HepG2 (cell line): Measurements from ENCODE around the gene ZDHHC13. TPM values are rescaled to one million over a fixed set of nuclear protein-coding genes. Genes with fewer than 3 reads are reported as not detected.
A peak's percentile ranks its signal among the peaks of the same experiment; 100 is the strongest.

Source experiments
- AGO2 ChIP-seq: fragments of 200-400 bp; formaldehyde crosslinking; optimal IDR thresholded peaks from 2 replicates; pipeline ENCODE3; 2017; ENCODE audit warnings: mild to moderate bottlenecking, low read depth, low read length, moderate library complexity
- AHR ChIP-seq: IDR thresholded peaks from 2 replicates; pipeline ENCODE4 v1.6.1; 2018; ENCODE audit warnings: missing genetic modification reagents, missing compliant biosample characterization
- ELF1 ChIP-seq: sonication (generic); formaldehyde crosslinking; IDR thresholded peaks from 2 replicates; pipeline ENCODE4 v1.4.0; 2020; ENCODE audit warnings: missing genetic modification reagents
- FLYWCH1 ChIP-seq: sonication (generic); formaldehyde crosslinking; IDR thresholded peaks from 2 replicates; pipeline ENCODE4 v1.8.1; 2023; ENCODE audit warnings: mild to moderate bottlenecking, missing genetic modification reagents
- FOXJ3 ChIP-seq: sonication (generic); formaldehyde crosslinking; IDR thresholded peaks from 2 replicates; pipeline ENCODE4 v1.4.0; 2020; ENCODE audit warnings: missing genetic modification reagents, mild to moderate bottlenecking, borderline replicate concordance
- KAT8 ChIP-seq: IDR thresholded peaks from 2 replicates; pipeline ENCODE4 v1.6.1; 2016; ENCODE audit warnings: missing genetic modification reagents, missing compliant biosample characterization
- NAIF1 ChIP-seq: sonication (generic); formaldehyde crosslinking; IDR thresholded peaks from 2 replicates; pipeline ENCODE4 v1.5.0; 2020; ENCODE audit warnings: mild to moderate bottlenecking, missing genetic modification reagents, borderline replicate concordance
- NFE2 ChIP-seq: sonication (generic); formaldehyde crosslinking; IDR thresholded peaks from 2 replicates; pipeline ENCODE4 v1.4.0; 2020; ENCODE audit warnings: missing genetic modification reagents
- NR2F2 ChIP-seq: IDR thresholded peaks from 2 replicates; pipeline ENCODE4 v1.6.1; 2012; ENCODE audit warnings: low read depth, inconsistent platforms, borderline replicate concordance
- PHF5A ChIP-seq: IDR thresholded peaks from one replicate; pipeline ENCODE4 v1.6.1; 2018; ENCODE audit warnings: low read depth, missing genetic modification reagents; ENCODE audit not compliant: unreplicated experiment
- STAT5B ChIP-seq: sonication (generic); formaldehyde crosslinking; IDR thresholded peaks from 2 replicates; pipeline ENCODE4 v1.4.0; 2020; ENCODE audit warnings: missing genetic modification reagents
- TCF7L2 ChIP-seq: IDR thresholded peaks from 2 replicates; pipeline ENCODE4 v1.6.1; 2011; ENCODE audit warnings: mild to moderate bottlenecking, low read depth, low read length, moderate library complexity
- ZMYM4 ChIP-seq: sonication (generic); formaldehyde crosslinking; IDR thresholded peaks from 2 replicates; pipeline ENCODE4 v1.8.1; 2023; ENCODE audit warnings: mild to moderate bottlenecking, missing genetic modification reagents
- ZNF256 ChIP-seq: sonication (generic); formaldehyde crosslinking; conservative IDR thresholded peaks from 2 replicates; pipeline ENCODE4 v1.4.0; 2020; ENCODE audit warnings: missing genetic modification reagents
- ZNF326 ChIP-seq: sonication (generic); formaldehyde crosslinking; IDR thresholded peaks from 2 replicates; pipeline ENCODE4 v1.4.0; 2020; ENCODE audit warnings: missing genetic modification reagents, borderline replicate concordance
- ZNF567 ChIP-seq: sonication (generic); formaldehyde crosslinking; IDR thresholded peaks from 2 replicates; pipeline ENCODE4 v1.8.1; 2023; ENCODE audit warnings: mild to moderate bottlenecking, missing genetic modification reagents, borderline replicate concordance
- ZNF891 ChIP-seq: sonication (generic); formaldehyde crosslinking; IDR thresholded peaks from 2 replicates; pipeline ENCODE4 v1.5.0; 2020; ENCODE audit warnings: mild to moderate bottlenecking, missing genetic modification reagents
- polyA plus RNA-seq, 8 experiments: library from polyadenylated mRNA; depleted of rRNA in 3 of 8; stranded (reverse) in 7 of 8; unstranded in 1 of 8; fragments of >200 nt; fragmentation: Illumina TruSeq in 4 of 8; extraction: Trizol in 4 of 8; gene quantifications; 2 replicates each; pipeline versions ENCODE4 v1.2.1 to v1.2.3, GENCODE V29; 2011 to 2016; ENCODE audit warnings: low read depth in 4 of 8, missing spikeins in 1 of 8, mixed read lengths in 1 of 8; ENCODE audit not compliant: insufficient read depth in 1 of 8
- total RNA-seq, 5 experiments: library from RNA; depleted of rRNA; stranded (reverse); fragments of >200 nt; fragmentation: Illumina TruSeq; extraction: Trizol; gene quantifications; 2 replicates each; pipeline ENCODE4 v1.2.3, GENCODE V29; 2016; ENCODE audit warnings: low read depth in 1 of 5
- TF ChIP-seq, protein P1 (sequence below): sonication (generic); formaldehyde crosslinking; IDR thresholded peaks from 2 replicates; pipeline ENCODE4 v1.9.0; 2021; ENCODE audit warnings: mild to moderate bottlenecking, missing genetic modification reagents
- TF ChIP-seq, protein P2 (sequence below): sonication (generic); formaldehyde crosslinking; IDR thresholded peaks from 2 replicates; pipeline ENCODE4 v1.9.0; 2022; ENCODE audit warnings: missing genetic modification reagents, mild to moderate bottlenecking, borderline replicate concordance
- TF ChIP-seq, protein P3 (sequence below): sonication (generic); formaldehyde crosslinking; IDR thresholded peaks from 2 replicates; pipeline ENCODE4 v1.4.0; 2020; ENCODE audit warnings: missing genetic modification reagents

ZDHHC13 gene
- total and polyA plus RNA-seq, 2 of the 13 experiments (the other 11 are each of a cell fraction or from before 2014, with no cell fraction given): 10.9 to 11.8 TPM

DNA sequence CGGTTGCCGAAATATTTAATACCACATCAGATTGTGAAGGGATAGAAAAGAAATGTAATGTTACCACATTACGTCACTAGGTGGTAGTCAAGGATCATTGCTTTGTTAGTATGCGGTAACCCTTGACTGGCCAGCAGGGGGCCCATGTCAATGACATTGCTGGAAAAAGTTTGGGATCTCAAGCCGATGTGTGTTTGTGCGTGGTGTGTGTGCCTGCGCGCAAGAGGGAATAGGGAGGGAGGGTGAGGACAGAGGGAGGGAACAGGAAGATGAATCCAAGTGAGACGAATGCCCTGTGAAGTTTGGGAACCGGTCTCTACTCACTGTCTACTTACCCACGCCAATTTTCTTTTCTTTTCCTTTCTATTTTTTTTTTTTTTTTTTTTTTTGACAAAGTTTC is 45.7 kb upstream of the ZDHHC13 start (continued):
- TF ChIP-seq ZNF567 (CRISPR knock-in tag): no peak
- TF ChIP-seq ZNF326: no peak
- no peak for TF ChIP-seq ZNF891 (CRISPR knock-in tag)
- TF ChIP-seq, protein P1, sequence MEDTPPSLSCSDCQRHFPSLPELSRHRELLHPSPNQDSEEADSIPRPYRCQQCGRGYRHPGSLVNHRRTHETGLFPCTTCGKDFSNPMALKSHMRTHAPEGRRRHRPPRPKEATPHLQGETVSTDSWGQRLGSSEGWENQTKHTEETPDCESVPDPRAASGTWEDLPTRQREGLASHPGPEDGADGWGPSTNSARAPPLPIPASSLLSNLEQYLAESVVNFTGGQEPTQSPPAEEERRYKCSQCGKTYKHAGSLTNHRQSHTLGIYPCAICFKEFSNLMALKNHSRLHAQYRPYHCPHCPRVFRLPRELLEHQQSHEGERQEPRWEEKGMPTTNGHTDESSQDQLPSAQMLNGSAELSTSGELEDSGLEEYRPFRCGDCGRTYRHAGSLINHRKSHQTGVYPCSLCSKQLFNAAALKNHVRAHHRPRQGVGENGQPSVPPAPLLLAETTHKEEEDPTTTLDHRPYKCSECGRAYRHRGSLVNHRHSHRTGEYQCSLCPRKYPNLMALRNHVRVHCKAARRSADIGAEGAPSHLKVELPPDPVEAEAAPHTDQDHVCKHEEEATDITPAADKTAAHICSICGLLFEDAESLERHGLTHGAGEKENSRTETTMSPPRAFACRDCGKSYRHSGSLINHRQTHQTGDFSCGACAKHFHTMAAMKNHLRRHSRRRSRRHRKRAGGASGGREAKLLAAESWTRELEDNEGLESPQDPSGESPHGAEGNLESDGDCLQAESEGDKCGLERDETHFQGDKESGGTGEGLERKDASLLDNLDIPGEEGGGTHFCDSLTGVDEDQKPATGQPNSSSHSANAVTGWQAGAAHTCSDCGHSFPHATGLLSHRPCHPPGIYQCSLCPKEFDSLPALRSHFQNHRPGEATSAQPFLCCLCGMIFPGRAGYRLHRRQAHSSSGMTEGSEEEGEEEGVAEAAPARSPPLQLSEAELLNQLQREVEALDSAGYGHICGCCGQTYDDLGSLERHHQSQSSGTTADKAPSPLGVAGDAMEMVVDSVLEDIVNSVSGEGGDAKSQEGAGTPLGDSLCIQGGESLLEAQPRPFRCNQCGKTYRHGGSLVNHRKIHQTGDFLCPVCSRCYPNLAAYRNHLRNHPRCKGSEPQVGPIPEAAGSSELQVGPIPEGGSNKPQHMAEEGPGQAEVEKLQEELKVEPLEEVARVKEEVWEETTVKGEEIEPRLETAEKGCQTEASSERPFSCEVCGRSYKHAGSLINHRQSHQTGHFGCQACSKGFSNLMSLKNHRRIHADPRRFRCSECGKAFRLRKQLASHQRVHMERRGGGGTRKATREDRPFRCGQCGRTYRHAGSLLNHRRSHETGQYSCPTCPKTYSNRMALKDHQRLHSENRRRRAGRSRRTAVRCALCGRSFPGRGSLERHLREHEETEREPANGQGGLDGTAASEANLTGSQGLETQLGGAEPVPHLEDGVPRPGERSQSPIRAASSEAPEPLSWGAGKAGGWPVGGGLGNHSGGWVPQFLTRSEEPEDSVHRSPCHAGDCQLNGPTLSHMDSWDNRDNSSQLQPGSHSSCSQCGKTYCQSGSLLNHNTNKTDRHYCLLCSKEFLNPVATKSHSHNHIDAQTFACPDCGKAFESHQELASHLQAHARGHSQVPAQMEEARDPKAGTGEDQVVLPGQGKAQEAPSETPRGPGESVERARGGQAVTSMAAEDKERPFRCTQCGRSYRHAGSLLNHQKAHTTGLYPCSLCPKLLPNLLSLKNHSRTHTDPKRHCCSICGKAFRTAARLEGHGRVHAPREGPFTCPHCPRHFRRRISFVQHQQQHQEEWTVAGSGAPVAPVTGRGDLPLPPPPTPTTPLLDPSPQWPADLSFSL (CRISPR knock-in tag): no peak
- TF ChIP-seq, protein P2, sequence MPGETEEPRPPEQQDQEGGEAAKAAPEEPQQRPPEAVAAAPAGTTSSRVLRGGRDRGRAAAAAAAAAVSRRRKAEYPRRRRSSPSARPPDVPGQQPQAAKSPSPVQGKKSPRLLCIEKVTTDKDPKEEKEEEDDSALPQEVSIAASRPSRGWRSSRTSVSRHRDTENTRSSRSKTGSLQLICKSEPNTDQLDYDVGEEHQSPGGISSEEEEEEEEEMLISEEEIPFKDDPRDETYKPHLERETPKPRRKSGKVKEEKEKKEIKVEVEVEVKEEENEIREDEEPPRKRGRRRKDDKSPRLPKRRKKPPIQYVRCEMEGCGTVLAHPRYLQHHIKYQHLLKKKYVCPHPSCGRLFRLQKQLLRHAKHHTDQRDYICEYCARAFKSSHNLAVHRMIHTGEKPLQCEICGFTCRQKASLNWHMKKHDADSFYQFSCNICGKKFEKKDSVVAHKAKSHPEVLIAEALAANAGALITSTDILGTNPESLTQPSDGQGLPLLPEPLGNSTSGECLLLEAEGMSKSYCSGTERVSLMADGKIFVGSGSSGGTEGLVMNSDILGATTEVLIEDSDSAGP: no peak
- TF ChIP-seq ZNF256 (CRISPR knock-in tag): no peak
- no peak for TF ChIP-seq STAT5B (CRISPR knock-in tag)
- no peak for TF ChIP-seq ELF1 (CRISPR knock-in tag)
- no peak for TF ChIP-seq FOXJ3 (CRISPR knock-in tag)
- no peak for TF ChIP-seq TCF7L2
- TF ChIP-seq AGO2: no peak
- TF ChIP-seq AHR (CRISPR knock-in tag): no peak
- no peak for TF ChIP-seq NR2F2
- TF ChIP-seq, protein P3, sequence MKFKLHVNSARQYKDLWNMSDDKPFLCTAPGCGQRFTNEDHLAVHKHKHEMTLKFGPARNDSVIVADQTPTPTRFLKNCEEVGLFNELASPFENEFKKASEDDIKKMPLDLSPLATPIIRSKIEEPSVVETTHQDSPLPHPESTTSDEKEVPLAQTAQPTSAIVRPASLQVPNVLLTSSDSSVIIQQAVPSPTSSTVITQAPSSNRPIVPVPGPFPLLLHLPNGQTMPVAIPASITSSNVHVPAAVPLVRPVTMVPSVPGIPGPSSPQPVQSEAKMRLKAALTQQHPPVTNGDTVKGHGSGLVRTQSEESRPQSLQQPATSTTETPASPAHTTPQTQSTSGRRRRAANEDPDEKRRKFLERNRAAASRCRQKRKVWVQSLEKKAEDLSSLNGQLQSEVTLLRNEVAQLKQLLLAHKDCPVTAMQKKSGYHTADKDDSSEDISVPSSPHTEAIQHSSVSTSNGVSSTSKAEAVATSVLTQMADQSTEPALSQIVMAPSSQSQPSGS (CRISPR knock-in tag): no peak; the same call in 1 of the 2 replicates
- no peak for TF ChIP-seq NAIF1 (CRISPR knock-in tag)
- TF ChIP-seq KAT8: no peak
- no peak for TF ChIP-seq NFE2 (CRISPR knock-in tag)
- no peak for TF ChIP-seq PHF5A
- TF ChIP-seq ZMYM4 (CRISPR knock-in tag): peak; percentile 50
- no peak for TF ChIP-seq FLYWCH1
